ENCODE measurements around the gene TEX30.

GRCh38 chr13:102788683-102789082, 15.1 kb upstream of the TEX30 start:
- TF ChIP-seq POLR2A (IDR thresholded peaks at IDR 0.05) (no peak), CTCF (IDR thresholded peaks at IDR 0.05) (no peak), POLR2AphosphoS5 (IDR thresholded peaks at IDR 0.05) (no peak)

Data from suprapubic skin (tissue), 4 donors.